HG03108 (cell line): Measurements from ENCODE around the gene FKBP5.
"Not testable (repeated sequence)": the region's sequence is repeated elsewhere in the genome, so short reads cannot be mapped to it uniquely, and the experiment has no call there.

Experiments
- ATAC-seq: cut with Tn5 transposase; IDR thresholded peaks from one replicate; pipeline ENCODE4 v1.9.1; 2021; ENCODE audit warnings: moderate library complexity; ENCODE audit not compliant: unreplicated experiment

FKBP5 gene

DNA sequence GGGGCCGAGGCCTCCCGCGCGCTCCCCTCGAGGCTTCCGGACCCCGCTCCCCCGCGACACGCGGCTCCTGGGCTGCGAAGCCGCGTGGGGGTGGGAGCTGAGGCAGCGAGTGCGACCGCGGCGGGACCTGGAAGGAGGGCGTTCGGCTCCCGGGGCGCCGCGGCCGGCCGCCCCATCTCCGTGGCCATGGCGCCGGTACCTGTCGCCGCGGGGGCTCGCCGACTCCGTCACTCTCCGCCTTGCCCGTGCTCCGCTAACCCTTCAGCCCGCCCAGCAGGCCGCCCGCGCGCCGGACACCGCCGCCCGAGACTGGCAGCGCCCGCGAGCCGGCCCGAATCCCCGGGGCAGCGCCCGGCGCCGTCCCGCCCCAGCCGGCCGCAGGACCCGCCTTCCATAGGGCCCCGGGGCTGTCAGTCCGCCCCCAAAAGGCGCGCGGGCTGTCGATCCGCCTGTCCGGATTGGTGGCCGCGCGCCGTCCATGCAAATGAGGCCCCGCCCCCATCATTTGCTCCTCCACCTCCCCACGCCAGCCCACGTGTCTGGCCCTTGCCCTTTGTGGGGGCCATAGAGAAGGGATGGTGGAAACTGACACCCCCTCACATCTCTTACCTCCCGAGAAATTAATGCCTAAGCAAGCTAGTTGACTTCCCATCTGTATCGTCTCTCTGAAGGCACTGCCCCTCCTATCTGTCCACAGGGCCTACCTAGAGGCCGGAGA is at the start of gene FKBP5:
Gene FKBP5 (minus strand): TSS at position 311 of the 718 bp plus-strand sequence. CDS start 46,091 bp downstream, outside the sequence.
- ATAC-seq, result peak; percentile 85

DNA sequence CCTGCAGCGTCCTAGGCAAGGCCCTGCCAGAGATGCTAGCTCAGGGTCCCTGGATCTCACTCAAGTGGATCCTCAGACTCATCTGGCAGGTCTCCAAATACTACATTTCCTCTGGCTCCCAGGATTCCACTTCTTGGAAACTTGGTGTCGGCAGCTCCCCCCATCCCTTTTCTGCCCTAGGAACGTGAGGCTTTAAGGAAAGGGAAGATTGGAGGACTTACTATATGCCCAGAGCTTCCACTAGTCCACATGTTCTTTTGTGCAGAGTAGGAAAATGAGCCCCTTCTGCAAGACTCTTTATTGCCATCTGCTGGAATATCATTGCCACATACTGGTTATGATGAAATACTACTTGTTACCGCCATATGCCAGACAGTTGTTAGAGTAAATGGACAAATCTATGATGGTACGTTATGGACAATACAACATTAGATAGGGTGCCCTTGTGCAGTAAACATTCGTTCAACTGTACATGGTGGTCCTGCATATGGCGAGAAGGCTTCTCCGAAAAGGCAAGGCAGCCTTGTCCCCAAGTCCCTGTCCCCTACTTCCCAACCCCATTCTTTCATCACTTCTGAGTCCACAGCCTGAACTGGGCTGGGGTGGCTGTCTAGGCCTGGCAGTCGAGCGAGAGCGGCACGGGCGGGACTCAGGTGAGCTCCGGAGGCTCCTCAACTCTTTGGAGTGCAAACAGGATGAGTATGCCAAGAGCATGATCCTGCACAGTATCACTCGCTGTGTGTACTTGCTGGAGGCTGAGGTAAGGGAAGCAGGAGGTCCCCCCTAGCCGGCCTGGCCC is 48.9 kb upstream of the FKBP5 start:
- no peak for ATAC-seq

DNA sequence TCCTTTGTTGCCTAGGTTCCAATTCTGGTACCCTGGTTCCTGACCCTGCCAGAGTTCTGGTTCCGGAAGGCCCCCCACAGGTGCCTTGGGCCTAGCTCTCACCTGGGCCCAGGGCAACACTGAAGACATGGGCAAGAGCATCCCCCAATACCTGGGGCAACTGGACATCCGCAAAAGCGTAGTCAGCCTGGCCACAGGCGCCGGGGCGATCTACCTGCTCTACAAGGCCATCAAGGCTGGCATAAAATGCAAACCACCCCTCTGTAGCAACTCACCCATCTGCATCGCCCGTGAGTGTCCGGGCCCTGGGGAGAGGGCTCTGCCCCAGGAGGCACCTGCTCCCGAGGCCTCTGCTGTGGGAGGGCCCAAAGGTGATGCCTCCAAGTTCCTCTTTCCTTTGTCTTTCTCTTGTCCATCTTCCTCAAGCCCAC is 48.3 kb upstream of the FKBP5 start, which contains the start of gene ARMC12:
Gene ARMC12 (plus strand): TSS at position 51 of the 431 bp plus-strand sequence. CDS start 77 bp downstream, at position 128.
- ATAC-seq, result no peak

DNA sequence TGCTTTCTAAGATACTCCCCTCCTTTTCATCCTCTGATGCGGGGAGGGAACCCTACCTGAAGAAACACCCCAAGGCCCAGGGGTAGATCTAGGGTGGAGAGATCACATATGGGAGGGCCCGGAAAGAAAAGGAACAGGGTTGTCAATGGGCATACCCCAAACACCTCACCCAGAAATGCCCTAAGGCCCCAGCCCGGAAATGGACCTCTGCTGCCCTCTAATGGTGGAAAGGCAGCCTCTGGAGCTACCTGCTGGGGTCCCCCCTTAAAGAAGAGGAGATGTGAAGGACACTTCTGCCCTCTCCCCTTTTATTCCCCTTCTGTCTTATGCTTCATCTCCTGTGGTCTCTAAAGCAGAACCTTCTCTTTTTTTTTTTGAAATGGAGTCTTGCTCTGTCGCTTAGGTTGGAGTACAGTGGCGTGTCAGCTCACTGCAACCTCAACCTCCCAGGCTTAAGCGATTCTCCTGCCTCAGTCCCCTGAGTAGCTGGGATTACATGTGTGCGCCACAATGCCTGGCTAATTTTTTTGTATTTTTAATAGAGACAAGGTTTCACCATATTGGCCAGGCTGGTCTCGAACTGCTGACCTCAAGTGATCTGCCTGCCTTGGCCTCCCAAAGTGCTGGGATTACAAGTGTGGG is 47.7 kb upstream of the FKBP5 start:
- no peak for ATAC-seq

DNA sequence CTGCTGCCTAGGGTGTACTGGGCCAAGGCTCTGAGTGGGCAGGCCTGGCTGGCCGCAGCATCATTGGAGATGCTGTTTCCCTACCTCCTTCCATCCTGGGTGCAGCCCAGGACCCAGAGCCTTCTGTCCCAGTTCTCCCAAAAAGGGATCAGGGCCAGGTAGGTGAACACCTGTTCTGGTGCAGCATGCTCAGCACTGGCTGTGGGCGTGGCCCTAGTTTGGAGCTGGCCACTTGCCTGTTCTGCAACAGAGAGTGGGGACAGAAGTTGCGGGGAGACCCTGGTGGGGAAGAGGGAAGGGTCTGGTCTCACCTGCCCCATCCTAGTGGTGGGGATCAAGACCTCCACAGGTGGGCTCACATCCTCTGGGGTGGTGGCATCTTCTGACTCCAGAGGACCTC is 46.7 kb upstream of the FKBP5 start:
- ATAC-seq, result no peak

DNA sequence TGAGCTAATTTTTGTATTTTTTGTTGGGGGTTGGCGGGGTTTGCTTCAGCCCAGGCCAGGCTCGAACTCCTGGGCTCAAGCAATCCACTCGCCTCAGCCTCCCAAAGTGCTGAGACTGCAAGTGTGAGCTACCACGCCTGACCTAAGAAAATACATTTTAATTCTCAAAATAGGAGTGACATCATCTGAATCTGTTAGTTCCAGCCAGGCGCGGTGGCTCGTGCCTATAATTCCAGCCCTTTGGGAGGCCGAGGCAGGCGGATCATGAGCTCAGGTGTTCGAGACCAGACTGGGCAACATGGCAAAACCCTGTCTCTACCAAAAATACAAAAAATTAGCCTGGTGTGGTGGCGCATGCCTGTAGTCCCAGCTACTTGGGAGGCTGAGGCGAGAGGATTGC is 45.6 kb upstream of the FKBP5 start:
- ATAC-seq, result not testable (repeated sequence)

DNA sequence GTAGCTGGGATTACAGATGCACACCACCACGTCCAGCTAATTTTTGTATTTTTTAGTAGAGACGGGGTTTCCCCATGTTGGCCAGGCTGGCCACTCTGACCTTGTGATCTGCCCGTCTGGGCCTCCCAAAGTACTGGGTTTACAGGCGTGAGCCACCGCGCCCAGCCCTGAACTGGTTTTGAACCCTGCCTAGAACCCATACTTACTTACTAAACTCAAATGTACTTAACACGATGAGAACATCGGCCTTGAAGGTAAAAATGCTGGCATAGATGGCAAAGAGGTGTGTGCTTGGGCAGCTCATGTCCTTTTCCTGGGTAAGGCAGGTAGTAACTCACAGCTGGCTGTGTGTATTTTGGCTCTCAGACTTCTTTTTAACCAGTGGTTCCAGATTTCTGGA is 44.9 kb upstream of the FKBP5 start:
- no peak for ATAC-seq

DNA sequence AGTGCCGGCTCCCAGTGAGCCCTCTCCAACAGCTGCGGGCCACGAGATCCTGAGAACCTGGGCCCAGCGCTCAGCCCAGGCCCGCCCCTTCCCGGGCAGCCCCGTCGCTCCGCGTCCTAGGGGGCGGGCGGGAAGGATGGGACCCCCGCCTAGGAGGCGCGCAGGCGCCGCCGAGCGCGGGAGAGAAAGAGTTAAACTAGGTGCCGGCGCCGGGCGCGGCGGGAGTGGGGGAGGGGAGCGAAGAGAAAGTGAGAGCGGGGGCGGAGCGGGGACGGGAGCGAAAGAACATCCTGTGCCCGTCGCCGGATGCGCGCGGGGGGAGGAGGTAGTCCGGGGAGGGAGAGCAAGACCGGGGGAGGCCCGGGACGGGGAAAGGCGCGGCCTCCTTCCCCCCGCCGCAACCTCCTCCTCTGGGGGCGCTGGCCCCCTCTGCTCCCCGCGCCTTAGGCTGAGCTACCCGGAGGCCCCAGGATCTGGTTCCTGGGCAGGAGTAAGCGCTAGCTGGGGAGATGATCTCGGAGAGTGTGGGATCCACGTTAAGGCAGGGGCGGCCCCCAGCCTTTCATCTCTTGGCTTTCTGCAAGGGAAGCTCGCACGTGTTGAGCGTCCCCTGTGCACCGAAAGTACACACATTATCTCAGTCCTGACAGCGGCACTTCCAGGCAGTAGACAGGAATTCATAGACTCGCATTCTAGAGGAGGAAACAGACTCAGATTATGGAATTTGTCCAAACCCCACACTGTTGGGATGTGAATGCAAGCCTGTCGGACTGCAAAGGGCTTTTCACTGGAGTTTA is 43.2 kb upstream of the FKBP5 start:
- peak; percentile 36 for ATAC-seq

DNA sequence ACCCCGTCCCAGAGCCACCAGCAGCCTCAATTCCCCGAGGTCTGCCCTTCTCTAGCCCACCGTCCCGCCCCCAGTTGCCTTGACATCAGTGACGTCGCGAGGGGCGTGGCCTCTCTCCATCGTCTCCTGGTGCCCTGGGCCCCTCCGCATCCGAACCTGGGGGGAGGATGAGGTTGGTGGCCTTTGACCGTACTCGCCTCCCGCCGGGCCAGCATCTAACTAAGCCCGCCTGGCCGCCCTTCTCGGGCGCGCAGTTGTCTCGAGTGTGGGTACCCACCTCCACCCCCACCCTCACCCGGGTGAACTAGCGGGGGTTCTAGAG is 42.7 kb upstream of the FKBP5 start:
- peak; percentile 40 for ATAC-seq

DNA sequence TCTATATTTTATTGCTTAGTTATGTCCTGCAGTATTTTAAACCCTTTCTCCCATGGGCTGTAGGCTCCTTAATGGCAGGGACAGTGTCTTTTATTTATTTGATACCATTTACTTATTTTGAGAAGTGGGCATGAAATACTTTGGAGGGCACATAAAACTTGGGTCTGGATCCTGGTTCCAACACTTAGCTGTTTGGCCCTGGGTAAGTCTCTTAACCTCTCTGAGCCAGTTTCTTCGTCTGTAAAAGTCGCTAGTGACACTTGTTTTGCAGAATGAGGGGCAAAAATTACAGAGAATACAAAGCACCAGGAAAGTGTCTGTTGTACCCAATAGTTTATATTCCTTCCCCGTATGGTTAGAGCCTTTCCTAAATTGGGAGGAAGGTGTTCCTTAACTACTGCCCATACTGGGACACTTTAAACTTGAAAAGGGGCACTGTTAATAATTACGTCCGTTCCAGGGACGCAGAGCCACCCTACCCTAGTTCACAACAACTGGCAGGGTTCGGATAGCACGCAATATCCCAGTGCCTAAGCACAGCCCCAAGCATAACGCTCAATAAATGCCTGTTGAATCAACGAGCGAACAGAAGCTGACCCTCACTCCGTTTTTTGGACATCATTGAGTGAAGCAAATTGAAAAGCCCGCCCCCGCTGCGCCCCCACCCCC is 42.2 kb upstream of the FKBP5 start:
- ATAC-seq, result no peak

DNA sequence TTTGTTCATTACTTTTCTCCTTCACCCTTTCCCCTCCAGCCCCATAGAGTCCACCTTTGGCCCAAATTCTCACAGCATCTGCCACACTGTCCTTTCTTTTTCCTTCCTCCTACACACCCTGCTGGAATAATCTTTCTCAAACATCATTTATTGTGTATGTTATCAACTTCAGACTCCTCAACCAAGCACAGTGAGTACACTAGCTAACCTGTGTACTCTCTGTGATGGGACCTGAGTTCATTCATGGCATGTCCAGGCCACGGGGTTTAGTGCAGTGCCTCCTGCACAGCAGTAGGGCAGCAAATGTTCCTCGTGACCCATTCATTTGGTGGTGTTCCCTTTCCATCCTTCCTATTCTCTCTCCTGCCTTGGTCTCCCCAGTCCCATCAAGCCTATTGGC is 41.0 kb upstream of the FKBP5 start:
- no peak for ATAC-seq

DNA sequence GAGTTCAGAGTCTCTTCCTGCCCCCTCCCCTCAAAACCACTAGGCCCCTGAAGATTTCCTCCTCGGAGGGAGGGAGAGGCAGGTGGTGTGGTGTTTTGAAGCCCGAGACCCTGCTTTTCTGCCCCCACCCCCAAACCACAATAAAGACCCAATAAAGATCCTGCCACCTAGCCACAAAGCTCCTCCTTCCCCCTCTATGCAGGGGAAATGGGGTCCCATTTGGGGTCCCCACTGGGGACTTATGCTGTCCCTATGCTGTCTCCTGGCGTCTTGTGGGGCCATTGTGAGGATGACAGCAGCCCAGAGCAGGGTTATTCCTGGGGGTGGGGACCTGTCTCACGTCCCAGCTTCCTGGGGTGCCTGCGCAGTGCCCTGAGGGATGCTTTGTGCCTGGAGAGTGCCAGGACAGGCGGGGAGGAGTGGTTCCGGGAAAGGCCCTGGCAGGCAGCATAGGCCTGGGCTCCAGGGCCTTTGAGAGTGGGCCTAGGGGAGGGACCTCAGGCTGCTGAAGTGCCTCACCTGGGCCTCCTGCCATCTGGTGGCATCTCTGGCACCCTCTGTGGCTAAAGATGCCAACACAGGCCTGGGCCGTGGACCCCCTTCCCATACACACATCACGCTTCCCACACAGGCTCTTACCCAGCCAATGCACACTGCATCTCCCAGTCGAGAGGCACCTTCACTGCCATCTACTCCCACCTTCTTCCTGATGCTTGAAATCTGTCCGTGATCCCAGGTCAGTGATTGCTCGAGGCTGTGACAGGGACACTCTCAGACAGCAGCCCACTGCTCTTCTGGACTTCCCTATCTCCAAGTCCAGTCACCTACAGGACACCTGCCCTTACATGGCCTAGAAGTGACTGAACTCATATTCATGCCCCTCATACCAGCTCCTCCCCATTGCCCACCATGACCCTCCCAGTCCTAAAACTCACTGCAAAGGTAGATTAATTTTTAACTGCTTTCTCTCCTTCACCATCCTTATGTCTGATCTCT is 40.3 kb upstream of the FKBP5 start:
- no peak for ATAC-seq

DNA sequence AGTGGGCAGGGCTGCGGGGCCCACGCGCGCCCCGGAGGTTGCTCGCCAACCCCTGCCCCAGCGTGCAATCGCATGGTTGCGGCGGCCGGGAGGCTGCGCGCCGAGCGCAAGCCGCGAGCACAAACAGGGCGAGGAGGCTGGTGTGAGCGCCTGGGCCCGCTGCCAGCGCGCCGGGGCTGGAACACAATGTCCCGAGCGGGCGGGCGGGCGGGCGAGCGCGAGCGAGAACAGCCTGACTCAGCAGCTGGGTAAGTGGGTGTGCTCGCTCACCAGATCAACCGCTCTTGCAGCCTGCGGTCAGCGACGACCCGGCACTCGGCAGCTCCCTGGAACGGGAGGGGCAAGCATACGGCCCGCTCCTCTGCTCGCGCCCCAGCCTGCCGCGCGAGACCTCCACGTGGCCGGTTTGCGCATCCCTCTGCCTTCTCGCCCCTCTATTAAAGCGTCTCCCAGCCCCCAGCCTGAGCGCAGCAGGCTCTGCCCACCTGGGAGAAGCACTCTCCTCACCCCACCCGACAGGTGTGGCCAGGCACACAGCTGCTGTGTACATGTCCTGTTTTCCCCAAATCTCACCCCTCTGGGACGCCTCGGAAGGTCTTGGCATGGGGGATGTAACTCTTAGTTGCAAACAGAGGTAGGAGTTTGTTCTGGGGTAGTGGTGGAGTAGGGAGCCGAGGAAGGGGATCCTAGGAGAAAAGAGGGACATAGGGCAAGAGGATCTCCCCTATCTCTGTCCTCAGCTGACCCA is 39.4 kb upstream of the FKBP5 start:
- peak; percentile 42 for ATAC-seq

DNA sequence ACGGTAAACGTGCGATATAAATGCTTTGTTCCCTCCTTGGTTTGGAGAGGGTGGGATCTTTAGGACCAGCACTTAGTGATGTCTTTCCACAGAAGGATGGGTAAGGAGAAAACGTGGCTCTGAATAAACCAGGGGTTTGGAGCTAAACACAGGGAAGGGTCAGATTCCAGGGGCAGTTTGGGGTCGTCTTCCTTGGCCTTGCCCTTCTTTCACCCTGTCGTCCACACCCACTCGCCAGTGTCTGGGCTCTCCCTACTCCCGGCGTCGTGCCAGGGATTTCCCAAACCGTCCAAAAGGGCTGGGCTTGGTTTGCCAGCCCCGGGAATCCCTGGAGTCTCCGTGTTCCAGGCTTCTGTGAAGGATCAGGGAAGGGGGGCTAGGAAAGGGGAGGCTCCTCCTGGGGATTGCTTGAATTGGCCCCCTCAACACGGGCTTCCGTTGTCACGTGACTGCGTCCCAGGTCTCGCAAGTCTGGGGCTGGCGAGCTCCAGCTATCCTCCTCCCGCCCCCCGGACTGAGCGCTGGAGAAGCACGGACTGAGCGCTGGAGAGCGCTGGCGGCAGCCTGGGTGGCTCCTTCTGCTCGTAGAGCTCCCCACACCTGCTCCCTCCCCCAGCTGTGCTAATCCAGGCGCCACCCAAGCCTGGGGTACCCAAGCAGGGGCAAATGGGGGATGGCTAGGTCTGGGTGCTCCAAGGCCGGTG is 38.7 kb upstream of the FKBP5 start:
- no peak for ATAC-seq

DNA sequence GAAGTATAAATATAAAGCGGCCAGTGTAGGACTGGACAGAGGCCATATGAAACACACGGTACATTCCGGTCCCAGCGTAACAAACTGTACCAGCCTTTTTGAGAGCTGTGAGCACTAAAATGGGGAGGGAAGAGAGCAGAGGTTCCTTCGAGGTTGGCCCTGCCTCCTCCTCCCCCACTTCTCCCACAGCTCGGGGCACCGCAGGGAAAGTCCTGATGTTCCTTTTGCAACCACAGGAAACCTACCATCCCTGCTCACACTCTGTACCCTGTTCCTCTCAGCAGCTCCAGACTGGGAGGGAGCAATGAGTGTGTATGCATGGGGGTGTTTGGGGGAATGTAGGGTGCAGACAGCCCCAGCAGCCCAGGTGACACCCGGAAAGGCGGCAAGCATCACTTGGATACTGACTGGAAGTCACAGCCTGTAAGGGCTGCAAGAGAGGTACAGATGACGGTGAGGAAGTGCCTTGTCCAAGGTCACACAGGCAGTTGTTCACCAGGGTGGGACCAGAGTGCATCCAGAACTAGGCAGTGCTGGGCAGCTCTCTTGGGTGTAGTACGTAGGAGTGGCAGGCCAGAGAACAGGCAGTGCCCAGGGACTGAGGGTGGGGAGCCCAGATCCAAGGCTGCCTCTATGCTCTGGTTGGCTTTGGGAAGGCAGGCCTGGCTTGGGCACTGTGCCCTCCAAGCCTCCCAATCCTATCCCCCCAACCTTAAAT is 37.2 kb upstream of the FKBP5 start:
- ATAC-seq, result no peak

DNA sequence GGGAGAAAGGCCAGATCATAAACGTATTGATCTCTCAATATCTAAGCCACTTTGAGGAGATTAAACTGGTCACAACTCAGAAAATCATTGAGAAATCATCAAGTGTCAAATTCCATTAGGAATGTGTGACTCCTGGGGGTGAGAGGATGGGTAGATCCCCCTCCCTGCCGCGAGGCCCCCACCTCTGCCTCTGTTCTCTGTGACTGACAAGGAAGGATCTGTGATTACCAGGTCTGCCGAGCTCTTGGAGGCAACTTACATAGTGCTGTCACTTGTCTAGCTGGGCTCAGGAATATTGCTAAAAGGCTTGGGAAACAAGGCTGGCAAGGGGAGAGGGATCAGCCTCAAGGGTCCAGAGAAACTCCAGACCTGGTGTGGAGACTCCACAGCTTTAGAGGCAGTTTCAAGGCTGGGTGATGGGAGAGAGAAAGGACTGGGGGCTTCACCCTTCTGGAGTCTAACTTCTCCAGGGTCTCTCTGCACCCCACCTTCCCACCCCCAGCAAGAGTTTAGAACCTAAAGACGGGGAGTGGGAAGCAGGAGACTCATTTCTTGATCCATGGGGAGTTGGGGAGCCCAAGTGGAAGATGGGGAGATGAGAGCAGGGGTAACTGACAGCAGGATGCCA is 36.5 kb upstream of the FKBP5 start:
- ATAC-seq, result no peak

DNA sequence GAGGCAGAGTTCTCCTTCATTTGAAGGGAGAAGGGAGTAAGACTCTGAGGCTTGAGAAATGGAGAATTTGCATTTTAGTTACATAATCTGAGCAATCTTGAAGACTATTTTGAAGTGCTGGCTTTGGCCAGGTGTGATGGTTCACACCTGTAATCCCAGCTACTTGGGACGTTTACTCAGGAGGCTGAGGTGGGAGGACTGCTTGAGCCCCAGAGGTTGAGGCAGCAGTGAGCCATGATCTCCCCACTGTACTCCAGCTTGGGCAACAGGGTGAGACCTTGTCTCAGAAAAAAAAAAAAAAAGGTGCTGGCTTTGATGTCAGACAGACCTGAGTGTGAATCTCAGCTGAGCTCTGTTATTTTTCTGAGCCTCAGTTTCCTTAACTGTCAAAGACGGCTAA is 35.8 kb upstream of the FKBP5 start:
- no peak for ATAC-seq
